ENCODE data around the gene KIAA0930.

The KIAA0930 gene

DNA sequence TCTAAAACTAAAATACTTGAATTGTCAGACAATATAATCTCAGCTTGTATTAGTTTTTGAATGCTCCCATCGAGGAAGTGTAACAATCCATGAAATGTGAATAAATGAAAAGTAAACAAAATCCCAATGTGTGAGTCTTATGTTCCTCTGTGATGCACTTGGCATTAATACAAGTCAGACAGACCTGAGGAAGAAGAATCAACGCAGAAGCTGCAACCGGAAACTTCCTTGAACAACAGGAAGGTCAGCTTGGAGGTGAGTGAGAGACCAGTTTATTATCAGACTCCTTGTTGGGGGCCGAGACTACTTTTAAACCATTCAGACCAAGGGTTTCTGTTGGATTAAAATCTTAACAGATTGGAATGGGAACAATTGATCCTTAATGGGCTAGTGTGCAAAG, 52.8 kb downstream of the KIAA0930 start:
- DNase-seq: no peak
- Histone ChIP-seq H3K36me3 (ENCODE audit: control insufficient read depth in 1 of 2, insufficient read depth in 2 of 2, low read depth in 1 of 2, low read length in 2 of 2) (peaks cover 38 to 47% of the 10 kb centered on the region in 2 experiments), H3K4ac (ENCODE audit: low read depth in 1 of 2, low read length in 2 of 2) (no peak overlapping the region), H2BK15ac (ENCODE audit: low read depth, poor library complexity, severe bottlenecking) (no peak overlapping the region), H3K4me1 (ENCODE audit: control insufficient read depth, insufficient read depth, low read depth, low read length) (peaks cover 1% of the 10 kb centered on the region), H3K27me3 (ENCODE audit: control insufficient read depth in 1 of 2, insufficient read depth in 1 of 2, low read length in 2 of 2) (no peaks in the 10 kb centered on the region), H2BK120ac (ENCODE audit: low read depth, low read length) (no peak overlapping the region), H2BK5ac (ENCODE audit: low read depth, low read length, poor library complexity, severe bottlenecking) (no peak overlapping the region), H3K9me3 (ENCODE audit: control insufficient read depth, low read length) (no peaks in the 10 kb centered on the region), H3K4me2 (ENCODE audit: low read length, poor library complexity, severe bottlenecking) (no peak overlapping the region), H4K91ac (ENCODE audit: low read length) (no peak overlapping the region), H2AFZ (ENCODE audit: low read depth, low read length) (no peak overlapping the region), H3K23ac (ENCODE audit: low read length in 2 of 2) (no peak overlapping the region), H3K18ac (ENCODE audit: low read depth in 1 of 2, low read length in 2 of 2) (no peak overlapping the region), H2BK12ac (ENCODE audit: low read length in 2 of 2) (no peak overlapping the region), H3K27ac (ENCODE audit: low read length, poor library complexity, severe bottlenecking) (no peak overlapping the region), H3K9ac (ENCODE audit: low read length) (no peak overlapping the region), H3K79me1 (replicated peaks; ENCODE audit: low read length, poor library complexity, severe bottlenecking) (peaks cover 11% of the 10 kb centered on the region), H2AK5ac (ENCODE audit: low read length, severe bottlenecking) (no peak overlapping the region), H3K4me3 (ENCODE audit: insufficient read depth in 1 of 2, low read depth in 1 of 2, low read length in 2 of 2) (no peak overlapping the region), H3K14ac (ENCODE audit: low read length in 2 of 2) (no peak overlapping the region), H4K8ac (ENCODE audit: low read length) (no peak overlapping the region)
- WGBS: 96% methylated on average over 4 of the region's 4 CpGs

DNA sequence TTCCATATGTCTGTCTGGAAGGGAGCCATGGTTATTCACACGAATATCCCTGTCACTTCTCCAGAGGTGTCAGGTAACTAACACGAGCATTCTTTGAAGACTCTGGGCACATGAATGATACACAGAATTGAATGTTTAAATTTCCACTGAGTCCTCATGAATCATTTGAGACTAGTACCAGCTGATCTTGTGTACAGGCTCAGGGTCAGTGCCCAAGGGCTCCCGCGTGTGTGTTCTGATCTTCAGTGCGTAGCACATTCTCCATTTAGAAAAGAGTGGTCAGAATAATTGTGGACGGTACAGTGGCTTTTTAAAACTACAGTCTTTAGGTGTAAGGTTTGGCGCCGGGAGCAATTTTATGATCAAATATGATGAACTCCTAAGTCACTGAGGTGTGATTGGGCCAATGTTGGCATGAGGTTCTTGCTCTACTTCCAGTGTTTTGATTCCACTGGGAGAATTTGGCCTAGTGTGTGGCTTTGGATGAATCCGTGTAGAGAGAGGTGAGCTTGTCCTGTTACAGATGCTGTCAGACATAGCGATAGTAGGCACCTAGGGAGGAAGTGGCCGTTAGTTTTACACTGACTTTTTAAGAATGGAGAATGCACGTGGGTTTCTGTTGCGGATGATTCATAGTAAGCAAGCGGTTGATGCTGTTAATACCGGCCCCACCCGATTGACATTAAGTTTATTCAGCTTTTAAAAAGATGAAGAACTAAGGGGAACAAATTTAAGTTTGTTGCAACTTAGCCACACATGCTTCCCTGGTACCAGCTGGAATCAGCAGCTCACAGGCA, 54.8 kb downstream of the KIAA0930 start:
- no peak overlapping the region for H3K23ac ChIP-seq (ENCODE audit: low read length in 2 of 2)
- no peak overlapping the region for H3K9ac ChIP-seq (ENCODE audit: low read length)
- H3K4ac ChIP-seq (ENCODE audit: low read depth in 1 of 2, low read length in 2 of 2): no peak overlapping the region
- H3K4me1 ChIP-seq (ENCODE audit: control insufficient read depth, insufficient read depth, low read depth, low read length): no peaks in the 10 kb centered on the region
- H3K9me3 ChIP-seq (ENCODE audit: control insufficient read depth, low read length): no peaks in the 10 kb centered on the region
- H3K36me3 ChIP-seq (ENCODE audit: control insufficient read depth in 1 of 2, insufficient read depth in 2 of 2, low read depth in 1 of 2, low read length in 2 of 2): peaks cover 42 to 62% of the 10 kb centered on the region in 2 experiments
- H3K4me3 ChIP-seq (ENCODE audit: insufficient read depth in 1 of 2, low read depth in 1 of 2, low read length in 2 of 2): no peak overlapping the region
- no peak overlapping the region for H4K8ac ChIP-seq (ENCODE audit: low read length)
- DNase-seq: no peak
- H3K14ac ChIP-seq (ENCODE audit: low read length in 2 of 2): no peak overlapping the region
- H3K79me1 ChIP-seq (replicated peaks; ENCODE audit: low read length, poor library complexity, severe bottlenecking): peaks cover 18% of the 10 kb centered on the region
- no peak overlapping the region for H3K18ac ChIP-seq (ENCODE audit: low read depth in 1 of 2, low read length in 2 of 2)
- 90% methylated on average over 16 of the region's 16 CpGs for WGBS
- no peak overlapping the region for H4K91ac ChIP-seq (ENCODE audit: low read length)
- no peak overlapping the region for H2BK15ac ChIP-seq (ENCODE audit: low read depth, poor library complexity, severe bottlenecking)
- H3K27ac ChIP-seq (ENCODE audit: low read length, poor library complexity, severe bottlenecking): no peak overlapping the region
- H2BK12ac ChIP-seq (ENCODE audit: low read length in 2 of 2): no peak overlapping the region
- no peak overlapping the region for H2AK5ac ChIP-seq (ENCODE audit: low read length, severe bottlenecking)
- no peaks in the 10 kb centered on the region for H3K27me3 ChIP-seq (ENCODE audit: control insufficient read depth in 1 of 2, insufficient read depth in 1 of 2, low read length in 2 of 2)
- no peak overlapping the region for H3K4me2 ChIP-seq (ENCODE audit: low read length, poor library complexity, severe bottlenecking)
- no peak overlapping the region for H2AFZ ChIP-seq (ENCODE audit: low read depth, low read length)
- no peak overlapping the region for H2BK5ac ChIP-seq (ENCODE audit: low read depth, low read length, poor library complexity, severe bottlenecking)
- H2BK120ac ChIP-seq (ENCODE audit: low read depth, low read length): no peak overlapping the region

DNA sequence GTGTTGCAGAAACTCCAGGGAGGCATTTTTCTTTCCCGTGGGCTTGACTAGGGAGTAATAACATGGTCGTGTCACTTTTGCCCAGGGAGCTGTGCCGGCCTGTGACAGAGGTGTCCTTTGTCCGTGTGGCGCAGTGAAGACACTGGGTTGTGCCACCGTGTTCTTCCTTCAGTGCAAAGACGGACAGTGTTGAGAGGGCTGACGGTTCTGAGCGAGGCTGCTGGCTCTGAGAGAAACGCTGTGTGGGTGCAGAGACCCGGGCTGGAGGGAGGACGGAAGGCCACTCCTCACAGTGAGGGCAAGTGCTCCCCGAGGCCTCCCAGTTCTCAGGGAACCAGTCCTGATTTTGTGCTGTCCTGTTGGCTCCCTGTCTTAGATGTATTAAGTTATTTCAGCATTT, 56.7 kb downstream of the KIAA0930 start:
- Histone ChIP-seq H3K79me1 (replicated peaks; ENCODE audit: low read length, poor library complexity, severe bottlenecking) (peaks cover 27% of the 10 kb centered on the region), H3K18ac (ENCODE audit: low read depth in 1 of 2, low read length in 2 of 2) (no peak overlapping the region), H3K36me3 (ENCODE audit: control insufficient read depth in 1 of 2, insufficient read depth in 2 of 2, low read depth in 1 of 2, low read length in 2 of 2) (peaks cover 45 to 81% of the 10 kb centered on the region in 2 experiments), H3K4me1 (ENCODE audit: control insufficient read depth, insufficient read depth, low read depth, low read length) (peaks cover 4% of the 10 kb centered on the region), H3K14ac (ENCODE audit: low read length in 2 of 2) (no peak overlapping the region), H2BK120ac (ENCODE audit: low read depth, low read length) (no peak overlapping the region), H3K27me3 (ENCODE audit: control insufficient read depth in 1 of 2, insufficient read depth in 1 of 2, low read length in 2 of 2) (no peaks in the 10 kb centered on the region), H2BK5ac (ENCODE audit: low read depth, low read length, poor library complexity, severe bottlenecking) (no peak overlapping the region), H3K9ac (ENCODE audit: low read length) (no peak overlapping the region), H3K4me2 (ENCODE audit: low read length, poor library complexity, severe bottlenecking) (no peak overlapping the region), H2AK5ac (ENCODE audit: low read length, severe bottlenecking) (no peak overlapping the region), H3K23ac (ENCODE audit: low read length in 2 of 2) (no peak overlapping the region), H4K8ac (ENCODE audit: low read length) (no peak overlapping the region), H2BK12ac (ENCODE audit: low read length in 2 of 2) (no peak overlapping the region), H4K91ac (ENCODE audit: low read length) (no peak overlapping the region), H3K4ac (ENCODE audit: low read depth in 1 of 2, low read length in 2 of 2) (no peak overlapping the region), H3K27ac (ENCODE audit: low read length, poor library complexity, severe bottlenecking) (no peak overlapping the region), H3K9me3 (ENCODE audit: control insufficient read depth, low read length) (no peaks in the 10 kb centered on the region), H2BK15ac (ENCODE audit: low read depth, poor library complexity, severe bottlenecking) (no peak overlapping the region), H2AFZ (ENCODE audit: low read depth, low read length) (no peak overlapping the region), H3K4me3 (ENCODE audit: insufficient read depth in 1 of 2, low read depth in 1 of 2, low read length in 2 of 2) (no peak overlapping the region)
- WGBS: 98% methylated on average over 13 of the region's 13 CpGs
- DNase-seq: no peak

DNA sequence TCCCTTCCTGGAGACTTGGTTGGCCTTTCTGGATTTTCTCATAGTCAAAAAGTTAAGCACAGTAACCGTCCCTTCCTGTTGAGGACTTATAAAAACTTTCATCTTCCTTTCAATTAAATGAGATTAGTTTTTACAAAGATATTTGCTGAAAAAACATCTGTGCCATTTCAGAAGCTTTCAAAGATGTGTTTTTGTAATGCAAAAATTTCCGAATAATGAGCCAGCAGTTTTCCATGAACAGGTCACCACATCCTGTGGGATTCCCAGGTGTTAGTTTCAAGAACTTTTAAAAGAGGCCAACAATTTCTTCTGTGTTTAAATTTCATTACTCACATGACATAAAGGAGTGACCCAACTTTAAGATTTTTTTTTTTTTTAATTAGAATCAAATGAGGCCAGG, 58.9 kb downstream of the KIAA0930 start:
- H3K4me2 ChIP-seq (ENCODE audit: low read length, poor library complexity, severe bottlenecking): no peak overlapping the region

More for the DNA sequence above, 58.9 kb downstream of the KIAA0930 start:
- no peak overlapping the region for H3K27ac ChIP-seq (ENCODE audit: low read length, poor library complexity, severe bottlenecking)
- H2BK15ac ChIP-seq (ENCODE audit: low read depth, poor library complexity, severe bottlenecking): no peak overlapping the region
- H3K27me3 ChIP-seq (ENCODE audit: control insufficient read depth in 1 of 2, insufficient read depth in 1 of 2, low read length in 2 of 2): no peaks in the 10 kb centered on the region
- H3K36me3 ChIP-seq (ENCODE audit: control insufficient read depth in 1 of 2, insufficient read depth in 2 of 2, low read depth in 1 of 2, low read length in 2 of 2): peaks cover 49 to 81% of the 10 kb centered on the region in 2 experiments
- no peak overlapping the region for H2AFZ ChIP-seq (ENCODE audit: low read depth, low read length)
- no peak overlapping the region for H3K9ac ChIP-seq (ENCODE audit: low read length)
- no peaks in the 10 kb centered on the region for H3K9me3 ChIP-seq (ENCODE audit: control insufficient read depth, low read length)
- no peak for DNase-seq
- peaks cover 4% of the 10 kb centered on the region for H3K4me1 ChIP-seq (ENCODE audit: control insufficient read depth, insufficient read depth, low read depth, low read length)
- no peak overlapping the region for H3K4me3 ChIP-seq (ENCODE audit: insufficient read depth in 1 of 2, low read depth in 1 of 2, low read length in 2 of 2)
- H4K8ac ChIP-seq (ENCODE audit: low read length): no peak overlapping the region
- no peak overlapping the region for H3K14ac ChIP-seq (ENCODE audit: low read length in 2 of 2)
- H3K4ac ChIP-seq (ENCODE audit: low read depth in 1 of 2, low read length in 2 of 2): no peak overlapping the region
- H3K79me1 ChIP-seq (replicated peaks; ENCODE audit: low read length, poor library complexity, severe bottlenecking): peaks cover 27% of the 10 kb centered on the region
- no peak overlapping the region for H2AK5ac ChIP-seq (ENCODE audit: low read length, severe bottlenecking)
- no peak overlapping the region for H2BK5ac ChIP-seq (ENCODE audit: low read depth, low read length, poor library complexity, severe bottlenecking)
- H2BK120ac ChIP-seq (ENCODE audit: low read depth, low read length): no peak overlapping the region
- no peak overlapping the region for H3K23ac ChIP-seq (ENCODE audit: low read length in 2 of 2)
- H4K91ac ChIP-seq (ENCODE audit: low read length): no peak overlapping the region
- 100% methylated on average over 1 of the region's 2 CpGs for WGBS
- H3K18ac ChIP-seq (ENCODE audit: low read depth in 1 of 2, low read length in 2 of 2): no peak overlapping the region
- no peak overlapping the region for H2BK12ac ChIP-seq (ENCODE audit: low read length in 2 of 2)

Data from mesenchymal stem cell (in vitro differentiated cells and primary cell).